Measurements from ENCODE around the gene PCBP3.

DNA sequence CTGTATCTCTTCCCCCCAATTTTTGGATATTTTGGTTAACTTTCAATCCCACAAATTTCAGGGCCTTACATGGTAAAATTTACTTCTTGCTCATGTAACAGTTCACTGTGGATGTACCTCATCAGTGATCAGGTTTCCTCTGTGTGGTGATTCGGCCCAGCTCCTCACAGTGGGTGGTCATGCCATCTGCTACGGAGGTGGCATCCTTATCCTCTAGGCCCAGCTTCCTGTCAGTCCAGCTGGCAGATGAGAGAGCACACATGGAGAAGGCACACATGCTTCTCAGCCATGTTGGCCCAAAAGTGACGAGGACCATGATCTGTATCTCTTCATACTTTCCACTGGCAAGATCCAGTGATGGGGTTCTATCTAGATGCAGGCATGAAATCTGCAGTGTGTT lies 27.2 kb downstream of the PCBP3 start:
- no peak for TF ChIP-seq CTCF (IDR thresholded peaks at IDR 0.05 in 4 of 5, conservative IDR thresholded peaks at IDR 0.05 in 1 of 5)
- no peak for TF ChIP-seq POLR2A (IDR thresholded peaks at IDR 0.05)

Measured in gastrocnemius medialis (tissue), 4 donors.